ENCODE data around the gene BBS9. TPM values are rescaled to one million over a fixed set of nuclear protein-coding genes. Genes with fewer than 3 reads are reported as not detected.

BBS9 gene
- total RNA-seq, 2 experiments from 2014 or later = 16.0 to 20.4 TPM

DNA sequence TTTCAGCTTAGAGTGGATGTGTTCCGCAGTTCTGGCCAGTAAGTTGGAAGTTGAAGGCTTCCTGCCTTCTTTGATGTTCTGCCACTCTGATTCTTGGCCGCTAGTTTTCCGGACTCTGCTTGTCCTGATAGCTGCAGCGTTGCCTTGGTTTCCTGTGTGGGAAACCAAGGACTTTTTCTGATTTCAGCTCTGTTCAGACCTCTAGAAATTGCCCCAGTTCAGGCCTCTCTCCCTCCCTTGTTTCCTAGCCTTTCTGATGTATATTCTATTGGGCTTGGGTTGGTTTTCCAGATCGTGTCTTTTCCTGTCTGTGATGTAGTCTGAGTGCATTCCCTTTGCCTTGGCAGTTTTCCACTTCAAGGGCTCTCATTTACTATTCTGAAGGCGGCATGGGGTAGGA lies 318.7 kb downstream of the BBS9 start:
- CTCF ChIA-PET = no interaction called here
- no peaks in the 10 kb centered on the region for H3K36me3 ChIP-seq (ENCODE audit: insufficient read depth, low read length)

DNA sequence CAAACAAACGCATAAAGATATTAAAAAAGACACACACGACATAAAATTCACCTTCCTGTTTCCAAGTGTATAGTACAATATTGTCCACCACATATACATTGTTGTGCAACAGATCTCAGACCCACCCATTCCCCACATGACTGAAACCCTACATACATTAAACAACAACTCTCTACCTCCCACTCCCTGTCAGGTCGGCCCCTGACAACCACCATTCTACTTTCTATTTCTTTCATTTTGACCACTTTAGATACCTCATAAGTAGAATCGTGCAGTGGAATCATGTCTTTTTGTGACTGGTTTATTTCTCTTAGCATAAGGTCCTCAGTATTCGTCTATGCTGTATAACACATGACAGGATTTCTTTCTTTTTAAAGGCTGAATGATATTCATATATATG lies 320.5 kb downstream of the BBS9 start:
- H3K4me3 ChIP-seq (ENCODE audit: low read length) = no peak overlapping the region
- DNase-seq (no peak), ATAC-seq (ENCODE audit: poor library complexity) (no peak)
- POLR2A ChIA-PET = no interaction called here
- intact Hi-C loops (cut with DNase I, micrococcal nuclease) = no loop called here
- no peak overlapping the region for H3K4me3 Mint-ChIP-seq
- TF ChIP-seq, protein P1, sequence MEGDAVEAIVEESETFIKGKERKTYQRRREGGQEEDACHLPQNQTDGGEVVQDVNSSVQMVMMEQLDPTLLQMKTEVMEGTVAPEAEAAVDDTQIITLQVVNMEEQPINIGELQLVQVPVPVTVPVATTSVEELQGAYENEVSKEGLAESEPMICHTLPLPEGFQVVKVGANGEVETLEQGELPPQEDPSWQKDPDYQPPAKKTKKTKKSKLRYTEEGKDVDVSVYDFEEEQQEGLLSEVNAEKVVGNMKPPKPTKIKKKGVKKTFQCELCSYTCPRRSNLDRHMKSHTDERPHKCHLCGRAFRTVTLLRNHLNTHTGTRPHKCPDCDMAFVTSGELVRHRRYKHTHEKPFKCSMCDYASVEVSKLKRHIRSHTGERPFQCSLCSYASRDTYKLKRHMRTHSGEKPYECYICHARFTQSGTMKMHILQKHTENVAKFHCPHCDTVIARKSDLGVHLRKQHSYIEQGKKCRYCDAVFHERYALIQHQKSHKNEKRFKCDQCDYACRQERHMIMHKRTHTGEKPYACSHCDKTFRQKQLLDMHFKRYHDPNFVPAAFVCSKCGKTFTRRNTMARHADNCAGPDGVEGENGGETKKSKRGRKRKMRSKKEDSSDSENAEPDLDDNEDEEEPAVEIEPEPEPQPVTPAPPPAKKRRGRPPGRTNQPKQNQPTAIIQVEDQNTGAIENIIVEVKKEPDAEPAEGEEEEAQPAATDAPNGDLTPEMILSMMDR (IDR thresholded peaks at IDR 0.05) = no peak
- H3K36me3 ChIP-seq (ENCODE audit: insufficient read depth, low read length) = no peaks in the 10 kb centered on the region
- H3K27ac Mint-ChIP-seq = no peak overlapping the region
- H3K27me3 ChIP-seq (ENCODE audit: control insufficient read depth in 1 of 2, insufficient read depth in 2 of 2, low read length in 2 of 2) = no peaks in the 10 kb centered on the region
- H3K36me3 Mint-ChIP-seq (ENCODE audit: low read depth) = no peaks in the 10 kb centered on the region
- CTCF ChIA-PET = no interaction called here
- H3K4me1 Mint-ChIP-seq (ENCODE audit: low read depth) = peaks cover 14% of the 10 kb centered on the region
- no peaks in the 10 kb centered on the region for H3K27me3 Mint-ChIP-seq
- no peaks in the 10 kb centered on the region for H3K9me3 Mint-ChIP-seq
- peaks cover 5% of the 10 kb centered on the region for H3K4me1 ChIP-seq (ENCODE audit: insufficient read depth, low read length)
- no peaks in the 10 kb centered on the region for H3K9me3 ChIP-seq (ENCODE audit: control insufficient read depth in 1 of 2, insufficient read depth in 1 of 2, low read length in 2 of 2)
- H3K27ac ChIP-seq (ENCODE audit: low read depth in 1 of 2, low read length in 2 of 2) = no peak overlapping the region

More for the DNA sequence above, 318.7 kb downstream of the BBS9 start:
- POLR2A ChIA-PET = no interaction called here
- Mint-ChIP-seq H3K27me3 (no peaks in the 10 kb centered on the region), H3K4me3 (no peak overlapping the region), H3K9me3 (no peaks in the 10 kb centered on the region), H3K27ac (no peak overlapping the region), H3K36me3 (ENCODE audit: low read depth) (no peaks in the 10 kb centered on the region), H3K4me1 (ENCODE audit: low read depth) (peaks cover 14% of the 10 kb centered on the region)
- TF ChIP-seq, protein P1 (IDR thresholded peaks at IDR 0.05) = no peak
- intact Hi-C loops (cut with DNase I, micrococcal nuclease) = no loop called here
- no peaks in the 10 kb centered on the region for H3K9me3 ChIP-seq (ENCODE audit: control insufficient read depth in 1 of 2, insufficient read depth in 1 of 2, low read length in 2 of 2)
- ATAC-seq (ENCODE audit: poor library complexity) (no peak), DNase-seq (no peak)
- H3K4me1 ChIP-seq (ENCODE audit: insufficient read depth, low read length) = peaks cover 5% of the 10 kb centered on the region
- no peak overlapping the region for H3K27ac ChIP-seq (ENCODE audit: low read depth in 1 of 2, low read length in 2 of 2)
- H3K4me3 ChIP-seq (ENCODE audit: low read length) = no peak overlapping the region
- no peaks in the 10 kb centered on the region for H3K27me3 ChIP-seq (ENCODE audit: control insufficient read depth in 1 of 2, insufficient read depth in 2 of 2, low read length in 2 of 2)

DNA sequence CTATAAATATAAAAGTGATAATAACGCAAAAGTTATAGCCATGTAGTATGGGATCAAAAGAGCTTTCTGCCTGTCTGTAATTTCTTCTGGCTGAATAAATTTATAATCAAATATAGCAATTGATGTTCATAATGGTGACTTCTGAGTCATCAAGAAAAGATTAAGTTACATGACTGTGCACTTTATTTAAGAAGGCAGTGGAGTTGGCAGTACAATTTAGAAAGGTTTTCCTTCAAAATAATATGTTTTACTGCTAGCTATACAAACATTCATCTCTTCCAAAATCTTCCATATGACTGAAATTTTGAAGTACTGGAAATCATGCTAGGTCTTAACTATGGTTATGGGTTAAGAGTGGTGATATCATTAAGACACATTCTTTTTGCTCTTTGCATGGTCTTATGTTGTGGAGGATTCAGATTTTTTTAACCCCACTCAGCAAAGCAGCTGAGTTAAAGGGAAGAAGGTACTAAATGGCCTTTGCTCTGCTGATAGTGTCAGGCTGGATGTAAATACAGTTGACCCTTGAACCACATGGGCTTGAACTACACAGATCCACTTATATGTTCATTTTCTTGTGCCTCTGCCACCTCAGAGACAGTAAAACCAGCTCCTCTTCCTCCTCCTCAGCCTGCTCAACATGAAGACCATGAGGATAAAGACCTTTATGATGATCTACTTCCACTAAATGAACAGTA lies 323.6 kb downstream of the BBS9 start:
- DNase-seq (no peak), ATAC-seq (ENCODE audit: poor library complexity) (no peak)
- Histone ChIP-seq H3K27me3 (ENCODE audit: control insufficient read depth in 1 of 2, insufficient read depth in 2 of 2, low read length in 2 of 2) (no peaks in the 10 kb centered on the region), H3K4me3 (ENCODE audit: low read length) (no peak overlapping the region), H3K27ac (ENCODE audit: low read depth in 1 of 2, low read length in 2 of 2) (no peak overlapping the region), H3K4me1 (ENCODE audit: insufficient read depth, low read length) (peaks cover 3% of the 10 kb centered on the region), H3K36me3 (ENCODE audit: insufficient read depth, low read length) (no peaks in the 10 kb centered on the region), H3K9me3 (ENCODE audit: control insufficient read depth in 1 of 2, insufficient read depth in 1 of 2, low read length in 2 of 2) (no peaks in the 10 kb centered on the region)
- no peaks in the 10 kb centered on the region for H3K9me3 Mint-ChIP-seq
- intact Hi-C loops (cut with DNase I, micrococcal nuclease) = no loop called here
- H3K4me1 Mint-ChIP-seq (ENCODE audit: low read depth) = peaks cover 4% of the 10 kb centered on the region
- H3K27me3 Mint-ChIP-seq = no peaks in the 10 kb centered on the region
- CTCF ChIA-PET = interaction anchor here (0.7 kb wide), 1 partner anchor 321 kb away, joined by 3 read pairs; no protein-coding TSS in a partner anchor
- POLR2A ChIA-PET = no interaction called here
- TF ChIP-seq, protein P1 (IDR thresholded peaks at IDR 0.05) = no peak
- H3K4me3 Mint-ChIP-seq = no peak overlapping the region
- no peak overlapping the region for H3K27ac Mint-ChIP-seq
- no peaks in the 10 kb centered on the region for H3K36me3 Mint-ChIP-seq (ENCODE audit: low read depth)
